ENCODE measurements around the gene EMILIN2.

The EMILIN2 gene

GRCh38 chr18:2840521-2840920 is 6.3 kb upstream of the EMILIN2 start:
- H3K4me1 ChIP-seq (ENCODE audit: control insufficient read depth, insufficient read depth, low read length): no peaks in the 10 kb centered on the region
- no peak overlapping the region for H3K27ac ChIP-seq (ENCODE audit: extremely low read depth, low read depth, low read length)
- H3K9me3 ChIP-seq (ENCODE audit: control insufficient read depth, insufficient read depth, low read depth, low read length): no peaks in the 10 kb centered on the region
- no peak overlapping the region for H3K4me3 ChIP-seq (ENCODE audit: low read depth, low read length)
- CTCF ChIA-PET: no interaction called here
- POLR2A ChIA-PET: no interaction called here
- TF ChIP-seq KLF9 (tag by site-specific recombination; IDR thresholded peaks at IDR 0.05; ENCODE audit: low read depth): no peak
- no peak for TF ChIP-seq ZBTB8A (tag by site-specific recombination; IDR thresholded peaks at IDR 0.05)
- no peak for TF ChIP-seq ZNF585B (tag by site-specific recombination; IDR thresholded peaks at IDR 0.05)
- no peak for TF ChIP-seq ZNF324 (tag by site-specific recombination; IDR thresholded peaks at IDR 0.05)
- no peak for TF ChIP-seq ZNF626 (tag by site-specific recombination; IDR thresholded peaks at IDR 0.05)
- TF ChIP-seq ZNF366 (tag by site-specific recombination; conservative IDR thresholded peaks at IDR 0.05): no peak
- TF ChIP-seq ZNF404 (tag by site-specific recombination; IDR thresholded peaks at IDR 0.05): no peak
- TF ChIP-seq BCL11A (tag by site-specific recombination; IDR thresholded peaks at IDR 0.05; ENCODE audit: low read depth): no peak
- TF ChIP-seq ZBTB7A (tag by site-specific recombination; IDR thresholded peaks at IDR 0.05; ENCODE audit: low read depth): no peak
- no peak for TF ChIP-seq FEZF1 (tag by site-specific recombination; IDR thresholded peaks at IDR 0.05)
- TF ChIP-seq ZNF311 (tag by site-specific recombination; IDR thresholded peaks at IDR 0.05; ENCODE audit: borderline replicate concordance): no peak
- H3K36me3 ChIP-seq (ENCODE audit: control insufficient read depth in 2 of 2, insufficient read depth in 1 of 2, low read length in 2 of 2): no peaks in the 10 kb centered on the region

GRCh38 chr18:2843146-2843545 is 3.7 kb upstream of the EMILIN2 start:
- H3K36me3 ChIP-seq (ENCODE audit: control insufficient read depth in 2 of 2, insufficient read depth in 1 of 2, low read length in 2 of 2): no peaks in the 10 kb centered on the region
- H3K4me3 ChIP-seq (ENCODE audit: low read depth, low read length): no peak overlapping the region
- H3K4me1 ChIP-seq (ENCODE audit: control insufficient read depth, insufficient read depth, low read length): no peaks in the 10 kb centered on the region
- ChIA-PET CTCF (no interaction called here), POLR2A (no interaction called here)
- TF ChIP-seq MZF1 (tag by site-specific recombination; IDR thresholded peaks at IDR 0.05; ENCODE audit: borderline replicate concordance) (no peak), ZNF354C (tag by site-specific recombination; IDR thresholded peaks at IDR 0.05; ENCODE audit: borderline replicate concordance, low read depth) (no peak), MYNN (tag by site-specific recombination; IDR thresholded peaks at IDR 0.05; ENCODE audit: borderline replicate concordance) (no peak), SCRT1 (tag by site-specific recombination; IDR thresholded peaks at IDR 0.05; ENCODE audit: borderline replicate concordance) (no peak), ZNF335 (tag by site-specific recombination; conservative IDR thresholded peaks at IDR 0.05) (peak; percentile 33; the same call in 1 of the 2 replicates)
- no peak overlapping the region for H3K27ac ChIP-seq (ENCODE audit: extremely low read depth, low read depth, low read length)
- H3K9me3 ChIP-seq (ENCODE audit: control insufficient read depth, insufficient read depth, low read depth, low read length): no peaks in the 10 kb centered on the region

GRCh38 chr18:2845172-2845571 is 1.6 kb upstream of the EMILIN2 start:
- H3K4me1 ChIP-seq (ENCODE audit: control insufficient read depth, insufficient read depth, low read length): peaks cover 4% of the 10 kb centered on the region; the same call in 1 of the 2 replicates
- CTCF ChIA-PET: interaction anchor here (0.5 to 0.6 kb wide), 2 partner anchors 20 to 26 kb away, joined by 3 read pairs; no protein-coding TSS in a partner anchor
- H3K27ac ChIP-seq (ENCODE audit: extremely low read depth, low read depth, low read length): no peak overlapping the region
- POLR2A ChIA-PET: no interaction called here
- no peaks in the 10 kb centered on the region for H3K9me3 ChIP-seq (ENCODE audit: control insufficient read depth, insufficient read depth, low read depth, low read length)
- H3K36me3 ChIP-seq (ENCODE audit: control insufficient read depth in 2 of 2, insufficient read depth in 1 of 2, low read length in 2 of 2): no peaks in the 10 kb centered on the region
- no peak overlapping the region for H3K4me3 ChIP-seq (ENCODE audit: low read depth, low read length)
- TF ChIP-seq ZNF561 (tag by site-specific recombination; IDR thresholded peaks at IDR 0.05; ENCODE audit: borderline replicate concordance): no peak
- TF ChIP-seq ZNF223 (tag by site-specific recombination; IDR thresholded peaks at IDR 0.05): no peak
- no peak for TF ChIP-seq HIC1 (tag by site-specific recombination; IDR thresholded peaks at IDR 0.05)
- no peak for TF ChIP-seq ZNF416 (tag by site-specific recombination; IDR thresholded peaks at IDR 0.05)
- no peak for TF ChIP-seq ZNF530 (tag by site-specific recombination; IDR thresholded peaks at IDR 0.05; ENCODE audit: low read depth)
- no peak for TF ChIP-seq ZNF140 (tag by site-specific recombination; IDR thresholded peaks at IDR 0.05)
- no peak for TF ChIP-seq ZFP69B (tag by site-specific recombination; IDR thresholded peaks at IDR 0.05)
- no peak for TF ChIP-seq MZF1 (tag by site-specific recombination; IDR thresholded peaks at IDR 0.05; ENCODE audit: borderline replicate concordance)
- TF ChIP-seq, protein P1, sequence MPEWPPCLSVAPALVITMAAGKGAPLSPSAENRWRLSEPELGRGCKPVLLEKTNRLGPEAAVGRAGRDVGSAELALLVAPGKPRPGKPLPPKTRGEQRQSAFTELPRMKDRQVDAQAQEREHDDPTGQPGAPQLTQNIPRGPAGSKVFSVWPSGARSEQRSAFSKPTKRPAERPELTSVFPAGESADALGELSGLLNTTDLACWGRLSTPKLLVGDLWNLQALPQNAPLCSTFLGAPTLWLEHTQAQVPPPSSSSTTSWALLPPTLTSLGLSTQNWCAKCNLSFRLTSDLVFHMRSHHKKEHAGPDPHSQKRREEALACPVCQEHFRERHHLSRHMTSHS (tag by site-specific recombination; IDR thresholded peaks at IDR 0.05): no peak
- no peak for TF ChIP-seq ZNF398 (tag by site-specific recombination; IDR thresholded peaks at IDR 0.05)
- TF ChIP-seq ZNF221 (tag by site-specific recombination; IDR thresholded peaks at IDR 0.05; ENCODE audit: borderline replicate concordance): no peak
- TF ChIP-seq ZNF555 (tag by site-specific recombination; conservative IDR thresholded peaks at IDR 0.05): no peak
- TF ChIP-seq GLIS1 (tag by site-specific recombination; IDR thresholded peaks at IDR 0.05): no peak
- no peak for TF ChIP-seq ZNF558 (tag by site-specific recombination; IDR thresholded peaks at IDR 0.05)
- no peak for TF ChIP-seq ZNF621 (tag by site-specific recombination; IDR thresholded peaks at IDR 0.05)

Data from HEK293 (cell line).